A673 (cell line): ENCODE results near the gene SUMF2.

ENCODE experiments used
- EZH2 ChIP-seq: fragments of 200-600 bp; sonication (generic); IDR thresholded peaks from 2 replicates; pipeline ENCODE4 v1.6.1; 2017; ENCODE audit warnings: borderline replicate concordance, low read depth, mild to moderate bottlenecking, mixed read lengths, antibody characterized with exemption, low read length; ENCODE audit not compliant: poor library complexity, severe bottlenecking
- TF ChIP-seq, protein P1 (sequence below): fragments of 300-800, 200-600 bp; sonication (generic); conservative IDR thresholded peaks from 2 replicates; pipeline ENCODE4 v1.5.1; 2017; ENCODE audit warnings: low read depth, mild to moderate bottlenecking, antibody characterized with exemption, low read length, moderate library complexity, mixed read lengths

DNA sequence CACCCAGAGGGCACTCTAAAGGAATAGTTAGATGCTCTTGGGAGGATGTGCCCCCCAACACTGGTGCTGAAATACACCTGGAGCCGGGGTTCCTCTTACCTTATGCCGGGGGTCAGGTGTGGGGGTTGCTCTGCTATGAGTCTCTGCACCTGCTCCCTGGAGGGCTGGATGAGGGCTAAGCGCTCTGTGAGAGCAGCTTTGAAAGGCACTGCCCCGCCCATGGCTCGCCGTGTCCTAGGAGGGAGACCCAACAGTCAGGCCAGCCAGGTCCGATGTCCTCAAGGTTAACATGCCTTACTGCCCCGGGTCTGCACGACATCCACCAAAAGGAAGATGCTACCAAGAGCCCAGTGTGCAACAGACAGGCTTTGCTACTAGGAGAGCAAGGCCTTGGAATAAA lies 44.6 kb upstream of the SUMF2 start:
- TF ChIP-seq, protein P1, sequence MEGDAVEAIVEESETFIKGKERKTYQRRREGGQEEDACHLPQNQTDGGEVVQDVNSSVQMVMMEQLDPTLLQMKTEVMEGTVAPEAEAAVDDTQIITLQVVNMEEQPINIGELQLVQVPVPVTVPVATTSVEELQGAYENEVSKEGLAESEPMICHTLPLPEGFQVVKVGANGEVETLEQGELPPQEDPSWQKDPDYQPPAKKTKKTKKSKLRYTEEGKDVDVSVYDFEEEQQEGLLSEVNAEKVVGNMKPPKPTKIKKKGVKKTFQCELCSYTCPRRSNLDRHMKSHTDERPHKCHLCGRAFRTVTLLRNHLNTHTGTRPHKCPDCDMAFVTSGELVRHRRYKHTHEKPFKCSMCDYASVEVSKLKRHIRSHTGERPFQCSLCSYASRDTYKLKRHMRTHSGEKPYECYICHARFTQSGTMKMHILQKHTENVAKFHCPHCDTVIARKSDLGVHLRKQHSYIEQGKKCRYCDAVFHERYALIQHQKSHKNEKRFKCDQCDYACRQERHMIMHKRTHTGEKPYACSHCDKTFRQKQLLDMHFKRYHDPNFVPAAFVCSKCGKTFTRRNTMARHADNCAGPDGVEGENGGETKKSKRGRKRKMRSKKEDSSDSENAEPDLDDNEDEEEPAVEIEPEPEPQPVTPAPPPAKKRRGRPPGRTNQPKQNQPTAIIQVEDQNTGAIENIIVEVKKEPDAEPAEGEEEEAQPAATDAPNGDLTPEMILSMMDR = no peak
- no peak for TF ChIP-seq EZH2
